KMS-11 (cell line): ENCODE measurements around the gene PEX6.

Source experiments
- H2AFZ ChIP-seq: fragments of 200-600 bp; sonication (generic); 2 replicates; pipeline ENCODE4 v1.6.1; 2016; ENCODE audit warnings: antibody characterized with exemption, mixed run types, low read depth
- H3K27ac ChIP-seq: fragments of 200-600 bp; sonication (generic); 2 replicates; pipeline ENCODE4 v1.6.1; 2016; ENCODE audit warnings: mild to moderate bottlenecking, mixed run types
- H3K27me3 ChIP-seq: fragments of 200-600 bp; sonication (generic); 2 replicates; pipeline ENCODE4 v1.6.1; 2017; ENCODE audit warnings: mild to moderate bottlenecking, low read depth, mixed run types, moderate library complexity; ENCODE audit not compliant: insufficient read depth
- H3K36me3 ChIP-seq: fragments of 200-600 bp; sonication (generic); 2 replicates; pipeline ENCODE4 v1.6.1; 2017; ENCODE audit warnings: mild to moderate bottlenecking, mixed run types; ENCODE audit not compliant: insufficient read depth
- H3K4me1 ChIP-seq: fragments of 200-600 bp; sonication (generic); 2 replicates; pipeline ENCODE4 v1.6.1; 2016; ENCODE audit warnings: mild to moderate bottlenecking, low read depth, mixed run types; ENCODE audit not compliant: poor library complexity, severe bottlenecking
- H3K4me2 ChIP-seq: fragments of 200-600 bp; sonication (generic); 2 replicates; pipeline ENCODE4 v1.7.0; 2016; ENCODE audit warnings: mild to moderate bottlenecking, mixed run types
- H3K4me3 ChIP-seq: fragments of 200-600 bp; sonication (generic); IDR thresholded peaks from 2 replicates; pipeline ENCODE4 v1.6.1; 2017; ENCODE audit warnings: low read depth, low read length, mixed read lengths; ENCODE audit not compliant: insufficient read depth
- H3K79me2 ChIP-seq: fragments of 200-600 bp; sonication (generic); 2 replicates; pipeline ENCODE4 v1.6.1; 2016; ENCODE audit warnings: low read depth, mixed run types; ENCODE audit not compliant: insufficient read depth
- H3K9ac ChIP-seq: fragments of 200-600 bp; sonication (generic); 2 replicates; pipeline ENCODE4 v1.6.1; 2016; ENCODE audit warnings: mild to moderate bottlenecking, mixed run types
- H4K20me1 ChIP-seq: fragments of 200-600 bp; sonication (generic); 2 replicates; pipeline ENCODE4 v1.6.1; 2016; ENCODE audit warnings: mild to moderate bottlenecking, mixed run types; ENCODE audit not compliant: insufficient read depth
- TF ChIP-seq, protein P1 (sequence below): fragments of 200-600 bp; sonication (generic); conservative IDR thresholded peaks from 2 replicates; pipeline ENCODE4 v1.6.1; 2017; ENCODE audit warnings: low read depth, mild to moderate bottlenecking, antibody characterized with exemption, low read length, moderate library complexity, mixed read lengths

The PEX6 gene

DNA sequence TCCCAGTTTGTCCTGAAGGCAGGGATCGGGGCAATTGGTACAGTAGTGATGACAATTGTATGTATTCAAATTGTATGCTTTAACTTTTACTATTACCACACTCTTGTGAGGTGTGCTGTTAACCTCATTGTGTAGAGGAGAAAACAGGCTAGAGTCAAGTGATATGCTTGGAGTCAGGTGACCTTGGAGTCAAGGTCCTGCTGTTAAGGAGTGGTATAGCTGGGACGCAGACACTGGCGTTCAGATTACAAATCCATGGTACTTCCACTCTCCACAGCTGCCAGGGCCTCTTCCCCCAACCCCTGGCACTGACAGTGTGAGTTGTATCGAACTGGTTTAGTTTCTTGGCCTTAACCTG is 39.2 kb downstream of the PEX6 start:
- H4K20me1 ChIP-seq = no peaks in the 10 kb centered on the region
- H3K27me3 ChIP-seq = no peaks in the 10 kb centered on the region
- H3K36me3 ChIP-seq = no peaks in the 10 kb centered on the region
- no peak overlapping the region for H3K27ac ChIP-seq
- TF ChIP-seq, protein P1, sequence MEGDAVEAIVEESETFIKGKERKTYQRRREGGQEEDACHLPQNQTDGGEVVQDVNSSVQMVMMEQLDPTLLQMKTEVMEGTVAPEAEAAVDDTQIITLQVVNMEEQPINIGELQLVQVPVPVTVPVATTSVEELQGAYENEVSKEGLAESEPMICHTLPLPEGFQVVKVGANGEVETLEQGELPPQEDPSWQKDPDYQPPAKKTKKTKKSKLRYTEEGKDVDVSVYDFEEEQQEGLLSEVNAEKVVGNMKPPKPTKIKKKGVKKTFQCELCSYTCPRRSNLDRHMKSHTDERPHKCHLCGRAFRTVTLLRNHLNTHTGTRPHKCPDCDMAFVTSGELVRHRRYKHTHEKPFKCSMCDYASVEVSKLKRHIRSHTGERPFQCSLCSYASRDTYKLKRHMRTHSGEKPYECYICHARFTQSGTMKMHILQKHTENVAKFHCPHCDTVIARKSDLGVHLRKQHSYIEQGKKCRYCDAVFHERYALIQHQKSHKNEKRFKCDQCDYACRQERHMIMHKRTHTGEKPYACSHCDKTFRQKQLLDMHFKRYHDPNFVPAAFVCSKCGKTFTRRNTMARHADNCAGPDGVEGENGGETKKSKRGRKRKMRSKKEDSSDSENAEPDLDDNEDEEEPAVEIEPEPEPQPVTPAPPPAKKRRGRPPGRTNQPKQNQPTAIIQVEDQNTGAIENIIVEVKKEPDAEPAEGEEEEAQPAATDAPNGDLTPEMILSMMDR = no peak
- H3K9ac ChIP-seq = no peak overlapping the region
- H3K4me1 ChIP-seq = no peaks in the 10 kb centered on the region
- H3K4me3 ChIP-seq = no peak overlapping the region
- no peak overlapping the region for H2AFZ ChIP-seq
- no peak overlapping the region for H3K4me2 ChIP-seq
- H3K79me2 ChIP-seq = no peaks in the 10 kb centered on the region

DNA sequence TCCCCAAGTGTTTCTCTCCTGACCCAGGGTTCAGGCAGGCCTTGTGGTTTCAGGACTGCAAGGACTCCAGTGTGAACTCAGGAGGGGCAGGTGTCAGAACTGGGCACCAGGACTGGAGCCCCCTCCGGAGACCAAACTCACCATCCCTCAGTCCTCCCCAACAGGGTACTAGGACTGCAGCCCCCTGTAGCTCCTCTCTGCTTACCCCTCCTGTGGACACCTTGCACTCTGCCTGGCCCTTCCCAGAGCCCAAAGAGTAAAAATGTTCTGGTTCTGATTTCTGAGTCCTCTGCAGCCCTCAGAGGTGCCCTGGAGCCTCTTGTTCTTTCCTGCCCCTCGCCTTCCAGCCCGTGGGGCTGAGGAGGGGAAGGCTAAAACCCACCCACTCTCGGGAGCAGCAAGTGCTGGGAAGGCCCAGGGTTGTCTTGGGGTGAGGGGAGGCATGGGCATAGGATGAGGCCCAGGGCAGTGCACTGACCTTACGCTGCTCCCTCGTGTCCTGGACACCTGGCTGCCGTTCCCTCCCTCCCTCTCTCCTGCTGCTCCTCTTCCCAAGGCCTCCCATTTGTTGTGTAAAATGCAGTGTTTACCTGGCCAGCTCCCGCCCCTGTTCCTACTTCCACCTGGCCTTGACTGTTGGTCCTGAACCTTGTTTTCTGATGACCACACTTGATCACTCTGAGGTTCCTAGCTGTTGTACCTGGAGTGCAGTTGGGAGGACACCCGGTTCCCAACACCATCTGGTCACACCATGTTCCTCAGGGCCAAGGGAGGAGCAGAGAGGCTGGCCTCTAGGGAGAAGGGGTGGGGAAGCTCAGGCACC is 39.8 kb downstream of the PEX6 start:
- TF ChIP-seq, protein P1 = no peak
- H3K9ac ChIP-seq = no peak overlapping the region
- no peaks in the 10 kb centered on the region for H3K4me1 ChIP-seq
- H3K4me2 ChIP-seq = no peak overlapping the region
- H3K36me3 ChIP-seq = no peaks in the 10 kb centered on the region
- H3K27ac ChIP-seq = no peak overlapping the region
- H3K27me3 ChIP-seq = no peaks in the 10 kb centered on the region
- no peak overlapping the region for H2AFZ ChIP-seq
- H4K20me1 ChIP-seq = no peaks in the 10 kb centered on the region
- no peak overlapping the region for H3K4me3 ChIP-seq
- H3K79me2 ChIP-seq = no peaks in the 10 kb centered on the region; the same call in 1 of the 2 replicates

DNA sequence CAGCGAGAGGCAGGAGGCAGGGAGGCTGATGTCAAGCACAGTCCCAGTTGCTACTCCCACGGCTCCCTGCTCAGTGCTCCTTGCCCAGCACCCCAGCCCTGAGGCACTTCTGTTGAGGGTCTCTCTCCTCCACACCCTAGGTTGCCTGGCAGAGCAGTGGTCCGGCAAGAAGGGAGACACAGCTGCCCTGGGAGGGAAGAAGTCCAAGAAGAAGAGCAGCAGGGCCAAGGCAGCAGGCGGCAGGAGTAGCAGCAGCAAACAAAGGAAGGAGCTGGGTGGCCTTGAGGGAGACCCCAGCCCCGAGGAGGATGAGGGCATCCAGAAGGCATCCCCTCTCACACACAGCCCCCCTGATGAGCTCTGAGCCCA is 40.6 kb downstream of the PEX6 start:
- Histone ChIP-seq H3K4me3 (no peak overlapping the region), H4K20me1 (no peaks in the 10 kb centered on the region), H3K4me2 (no peak overlapping the region), H3K36me3 (no peaks in the 10 kb centered on the region), H3K27ac (no peak overlapping the region), H2AFZ (no peak overlapping the region), H3K9ac (no peak overlapping the region), H3K27me3 (no peaks in the 10 kb centered on the region), H3K4me1 (no peaks in the 10 kb centered on the region), H3K79me2 (peaks cover 1% of the 10 kb centered on the region; the same call in 1 of the 2 replicates)
- TF ChIP-seq, protein P1 = no peak

DNA sequence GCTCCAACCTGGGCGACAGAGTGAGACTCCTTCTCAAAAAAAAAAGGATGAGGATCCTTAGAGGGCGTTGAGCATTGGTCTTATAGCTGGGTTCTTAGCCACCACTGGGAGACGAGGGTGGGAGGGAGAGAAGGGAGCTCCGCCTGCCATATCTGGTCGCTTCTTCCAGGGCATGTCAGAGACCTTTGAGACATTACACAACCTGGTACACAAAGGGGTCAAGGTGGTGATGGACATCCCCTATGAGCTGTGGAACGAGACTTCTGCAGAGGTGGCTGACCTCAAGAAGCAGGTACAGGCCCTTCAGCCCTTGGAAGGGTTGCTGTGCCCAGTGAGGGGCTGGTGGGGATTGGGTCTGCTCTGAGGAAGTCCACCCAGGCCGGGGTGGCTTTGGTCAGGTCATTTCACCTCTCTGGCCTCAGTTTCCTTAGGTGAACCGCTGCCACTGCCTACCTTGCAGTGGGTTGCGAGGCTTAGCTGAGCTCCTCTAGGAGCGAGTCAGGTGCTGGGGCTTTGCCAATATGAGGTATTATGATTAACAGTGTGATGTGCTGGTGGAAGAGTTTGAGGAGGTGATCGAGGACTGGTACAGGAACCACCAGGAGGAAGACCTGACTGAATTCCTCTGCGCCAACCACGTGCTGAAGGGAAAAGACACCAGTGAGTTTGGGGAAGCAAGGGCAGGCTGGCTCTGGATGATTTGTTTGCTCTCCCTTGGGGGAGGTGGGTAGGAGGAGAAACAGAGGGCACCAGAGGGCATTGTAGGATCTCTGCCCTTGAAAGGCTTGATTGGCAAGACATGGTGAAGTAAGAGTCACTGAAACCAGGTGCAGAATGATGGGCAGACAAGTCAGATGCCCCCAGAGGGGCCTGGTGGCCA is 41.2 kb downstream of the PEX6 start:
- Histone ChIP-seq H3K4me1 (no peaks in the 10 kb centered on the region), H3K9ac (no peak overlapping the region), H3K27ac (no peak overlapping the region), H3K4me2 (no peak overlapping the region), H3K36me3 (no peaks in the 10 kb centered on the region), H4K20me1 (no peaks in the 10 kb centered on the region), H3K27me3 (no peaks in the 10 kb centered on the region), H2AFZ (no peak overlapping the region), H3K4me3 (no peak overlapping the region), H3K79me2 (peaks cover 8% of the 10 kb centered on the region; the same call in 1 of the 2 replicates)
- TF ChIP-seq, protein P1 = no peak
